H9 (cell line): ENCODE measurements around the gene DGCR8. TPM values are rescaled to one million over a fixed set of nuclear protein-coding genes. Genes with fewer than 3 reads are reported as not detected.

Source experiments
- DNase-seq: peaks from one replicate; pipeline ENCODE4 v3.0.0-alpha.2; 2017
- H2AFZ ChIP-seq: one replicate; pipeline ENCODE4 v1.6.1; 2013; ENCODE audit warnings: mild to moderate bottlenecking, low read length, control low read depth, moderate library complexity
- H2AK5ac ChIP-seq: 2 replicates; pipeline ENCODE4 v1.6.1; 2013; ENCODE audit warnings: low read length, control low read depth, mixed read lengths; ENCODE audit not compliant: insufficient read length
- H2BK120ac ChIP-seq: one replicate; pipeline ENCODE4 v1.6.1; 2013; ENCODE audit warnings: low read depth, mild to moderate bottlenecking, low read length, control low read depth, inconsistent platforms; ENCODE audit not compliant: poor library complexity, severe bottlenecking
- H2BK12ac ChIP-seq: 2 replicates; pipeline ENCODE4 v1.6.1; 2013; ENCODE audit warnings: low read length, control low read depth, mixed read lengths, low read depth; ENCODE audit not compliant: insufficient read length
- H2BK15ac ChIP-seq: 2 replicates; pipeline ENCODE4 v1.6.1; 2013; ENCODE audit warnings: low read depth, low read length, control low read depth
- H2BK20ac ChIP-seq: one replicate; pipeline ENCODE4 v1.6.1; 2013; ENCODE audit warnings: low read depth, mild to moderate bottlenecking, low read length, control low read depth, inconsistent platforms; ENCODE audit not compliant: poor library complexity, severe bottlenecking
- H2BK5ac ChIP-seq: 2 replicates; pipeline ENCODE4 v1.6.1; 2013; ENCODE audit warnings: low read length, control low read depth, mixed read lengths; ENCODE audit not compliant: insufficient read length
- H3K14ac ChIP-seq: 2 replicates; pipeline ENCODE4 v1.6.1; 2013; ENCODE audit warnings: low read length, control low read depth; ENCODE audit not compliant: insufficient read depth
- H3K18ac ChIP-seq: 2 replicates; pipeline ENCODE4 v1.6.1; 2013; ENCODE audit warnings: low read depth, mild to moderate bottlenecking, mixed read lengths, low read length, control low read depth; ENCODE audit not compliant: insufficient read length
- H3K23ac ChIP-seq: 2 replicates; pipeline ENCODE4 v1.6.1; 2013; ENCODE audit warnings: low read length, control low read depth, mixed read lengths, low read depth; ENCODE audit not compliant: insufficient read length
- H3K23me2 ChIP-seq: 2 replicates; pipeline ENCODE4 v1.6.1; 2013; ENCODE audit warnings: low read depth, mild to moderate bottlenecking, mixed read lengths, low read length, control low read depth; ENCODE audit not compliant: insufficient read length, poor library complexity, severe bottlenecking
- H3K27ac ChIP-seq: 2 replicates; pipeline ENCODE4 v1.5.1; 2013; ENCODE audit warnings: low read length, control low read depth, mixed read lengths, low read depth; ENCODE audit not compliant: insufficient read length
- H3K27me3 ChIP-seq: 2 replicates; pipeline ENCODE4 v1.6.1; 2013; ENCODE audit warnings: low read length, control low read depth, inconsistent platforms; ENCODE audit not compliant: insufficient read depth
- H3K4ac ChIP-seq: 2 replicates; pipeline ENCODE4 v1.6.1; 2013; ENCODE audit warnings: low read depth, mild to moderate bottlenecking, control low read depth, inconsistent platforms, low read length, moderate library complexity
- H3K4me1 ChIP-seq: 2 replicates; pipeline ENCODE4 v1.6.1; 2013; ENCODE audit warnings: low read length, control low read depth, inconsistent platforms; ENCODE audit not compliant: insufficient read depth
- H3K4me2 ChIP-seq: 2 replicates; pipeline ENCODE4 v1.6.1; 2013; ENCODE audit warnings: low read length, control low read depth, mixed read lengths; ENCODE audit not compliant: insufficient read length, insufficient read depth
- H3K56ac ChIP-seq: 2 replicates; pipeline ENCODE4 v1.6.1; 2013; ENCODE audit warnings: low read depth, mild to moderate bottlenecking, mixed read lengths, low read length, control low read depth; ENCODE audit not compliant: insufficient read length
- H3K79me1 ChIP-seq: 2 replicates; pipeline ENCODE4 v1.6.1; 2013; ENCODE audit warnings: low read depth, mild to moderate bottlenecking, moderate library complexity, low read length, control low read depth, inconsistent platforms; ENCODE audit not compliant: insufficient read depth, poor library complexity, severe bottlenecking
- H3K79me2 ChIP-seq: 2 replicates; pipeline ENCODE4 v1.6.1; 2013; ENCODE audit warnings: low read length, control low read depth, inconsistent platforms; ENCODE audit not compliant: insufficient read depth
- H3K9ac ChIP-seq: 2 replicates; pipeline ENCODE4 v1.6.1; 2013; ENCODE audit warnings: low read length, control low read depth, mixed read lengths; ENCODE audit not compliant: insufficient read length; ENCODE audit errors: extremely low read depth
- H3K9me3 ChIP-seq: one replicate; pipeline ENCODE4 v1.6.1; 2013; ENCODE audit warnings: low read depth, low read length, inconsistent platforms; ENCODE audit not compliant: control insufficient read depth
- H3T11ph ChIP-seq: one replicate; pipeline ENCODE4 v1.6.1; 2013; ENCODE audit warnings: mild to moderate bottlenecking, low read length, control low read depth, inconsistent platforms
- H4K20me1 ChIP-seq: one replicate; pipeline ENCODE4 v1.6.1; 2013; ENCODE audit not compliant: control insufficient read depth, insufficient read length, insufficient read depth
- H4K5ac ChIP-seq: 2 replicates; pipeline ENCODE4 v1.6.1; 2013; ENCODE audit warnings: low read depth, mild to moderate bottlenecking, mixed read lengths, low read length, control low read depth; ENCODE audit not compliant: insufficient read length
- H4K8ac ChIP-seq: replicated peaks from 2 replicates; pipeline ENCODE4 v1.6.1; 2013; ENCODE audit warnings: low read length, control low read depth, mixed read lengths, low read depth; ENCODE audit not compliant: insufficient read length
- H4K91ac ChIP-seq: 2 replicates; pipeline ENCODE4 v1.6.1; 2013; ENCODE audit warnings: low read depth, mild to moderate bottlenecking, moderate library complexity, mixed read lengths, low read length, control low read depth; ENCODE audit not compliant: insufficient read length
- H3K27ac Mint-ChIP-seq, 3 experiments: 2 replicates in 2 of 3; 3 replicates in 1 of 3; pipeline ENCODE4 v1.8.0; 2020 to 2021; ENCODE audit warnings: mixed read lengths in 3 of 3, mild to moderate bottlenecking in 1 of 3, moderate library complexity in 1 of 3
- H3K27me3 Mint-ChIP-seq: 2 replicates; pipeline ENCODE4 v1.8.0; 2021; ENCODE audit warnings: low read depth, mild to moderate bottlenecking, moderate library complexity, mixed read lengths
- H3K36me3 Mint-ChIP-seq, 3 experiments: 2 replicates in 2 of 3; 3 replicates in 1 of 3; pipeline ENCODE4 v1.8.0; 2020 to 2021; ENCODE audit warnings: low read depth in 3 of 3, mixed read lengths in 3 of 3; ENCODE audit not compliant: insufficient read depth in 1 of 3
- H3K4me1 Mint-ChIP-seq, 2 experiments: 2 replicates each; pipeline ENCODE4 v1.8.0; 2020; ENCODE audit warnings: mixed read lengths in 2 of 2
- H3K4me3 Mint-ChIP-seq, 2 experiments: 2 replicates in 1 of 2; 3 replicates in 1 of 2; pipeline ENCODE4 v1.8.0; 2020 to 2021; ENCODE audit warnings: mild to moderate bottlenecking in 2 of 2, mixed read lengths in 2 of 2, moderate library complexity in 1 of 2
- H3K9me3 Mint-ChIP-seq, 2 experiments: 2 replicates in 1 of 2; 3 replicates in 1 of 2; pipeline ENCODE4 v1.8.0; 2020; ENCODE audit warnings: mild to moderate bottlenecking in 2 of 2, mixed read lengths in 2 of 2, moderate library complexity in 1 of 2
- CTCF ChIP-seq: fragments of 200-600 bp; sonication (generic); conservative IDR thresholded peaks from 3 replicates; pipeline ENCODE4 v1.8.0; 2021; ENCODE audit warnings: antibody characterized with exemption, mild to moderate bottlenecking
- WGBS: extraction: QIAGEN DNeasy Blood & Tissue Kit; methylation state at CpG from one replicate; pipeline ENCODE4 v1.1.7; 2013; ENCODE audit warnings: missing lambda C conversion rate, low lambda C conversion rate, mixed read lengths; ENCODE audit not compliant: insufficient read length; ENCODE audit errors: extremely low coverage; 5-methylcytosine and 5-hydroxymethylcytosine counted together
- total RNA-seq: library from RNA; stranded (reverse); gene quantifications from 2 replicates; pipeline ENCODE4 v1.2.1, GENCODE V29; 2021

DGCR8 gene
- total RNA-seq, 1 experiment from 2014 or later = 74.5 TPM

GRCh38 chr22:20132686-20133246, 52.7 kb downstream of the DGCR8 start:
- no CpG with 5 or more reads among the region's 16 CpGs for WGBS
- Histone ChIP-seq H3T11ph (no peak overlapping the region), H2BK5ac (no peak overlapping the region), H3K27ac (no peak overlapping the region), H3K4me1 (no peaks in the 10 kb centered on the region), H3K79me2 (no peaks in the 10 kb centered on the region; the same call in 1 of the 2 replicates), H2AFZ (no peak overlapping the region), H3K4ac (no peak overlapping the region), H3K27me3 (no peaks in the 10 kb centered on the region), H4K91ac (no peak overlapping the region), H3K79me1 (no peaks in the 10 kb centered on the region), H3K14ac (no peak overlapping the region; the same call in 1 of the 2 replicates), H2BK12ac (no peak overlapping the region), H3K23ac (no peak overlapping the region), H3K4me2 (peak overlapping the region; percentile 30), H3K9ac (peak overlapping the region; percentile 6), H2BK20ac (no peak overlapping the region), H3K56ac (no peak overlapping the region), H3K9me3 (no peaks in the 10 kb centered on the region), H4K20me1 (peaks cover 5% of the 10 kb centered on the region), H4K5ac (no peak overlapping the region), H2AK5ac (no peak overlapping the region), H3K23me2 (peaks cover 4% of the 10 kb centered on the region), H3K18ac (no peak overlapping the region), H2BK120ac (no peak overlapping the region), H2BK15ac (no peak overlapping the region), H4K8ac (no peak overlapping the region)
- TF ChIP-seq CTCF = no peak
- Mint-ChIP-seq H3K27me3 (no peaks in the 10 kb centered on the region; the same call in 1 of the 2 replicates), H3K4me3 (peak overlapping the region; percentile 60 to 78), H3K36me3 (peaks cover 0 to 5% (median 4%) of the 10 kb centered on the region in 3 experiments; a peak in 5 of 7 replicates), H3K9me3 (no peaks in the 10 kb centered on the region), H3K27ac (no peak overlapping the region), H3K4me1 (peaks cover 5 to 8% of the 10 kb centered on the region in 2 experiments)
- DNase-seq = no peak
